ENCODE results near the gene LATS2.

LATS2 gene

GRCh38 chr13:21071015-21071414 is 9.6 kb upstream of the LATS2 start:
- peak; percentile 49 for ATAC-seq

GRCh38 chr13:21069561-21070004 is 8.2 kb upstream of the LATS2 start:
- peak; percentile 83 for ATAC-seq
- no peak for TF ChIP-seq ZFP30 (CRISPR knock-in tag; IDR thresholded peaks at IDR 0.05)
- TF ChIP-seq RARB (CRISPR knock-in tag; IDR thresholded peaks at IDR 0.05), result no peak
- peak; percentile 88 for TF ChIP-seq ISL1 (CRISPR knock-in tag; IDR thresholded peaks at IDR 0.05)
- peak; percentile 88; the same call in 1 of the 2 replicates for TF ChIP-seq TOX (CRISPR knock-in tag; IDR thresholded peaks at IDR 0.05; ENCODE audit: borderline replicate concordance)
- no peak for TF ChIP-seq BACH2 (CRISPR knock-in tag; IDR thresholded peaks at IDR 0.05; ENCODE audit: borderline replicate concordance)

More at GRCh38 chr13:21071015-21071414, 9.6 kb upstream of the LATS2 start:
- TF ChIP-seq ISL1 (CRISPR knock-in tag; IDR thresholded peaks at IDR 0.05) (peak; percentile 81), RARB (CRISPR knock-in tag; IDR thresholded peaks at IDR 0.05) (no peak)

DNA sequence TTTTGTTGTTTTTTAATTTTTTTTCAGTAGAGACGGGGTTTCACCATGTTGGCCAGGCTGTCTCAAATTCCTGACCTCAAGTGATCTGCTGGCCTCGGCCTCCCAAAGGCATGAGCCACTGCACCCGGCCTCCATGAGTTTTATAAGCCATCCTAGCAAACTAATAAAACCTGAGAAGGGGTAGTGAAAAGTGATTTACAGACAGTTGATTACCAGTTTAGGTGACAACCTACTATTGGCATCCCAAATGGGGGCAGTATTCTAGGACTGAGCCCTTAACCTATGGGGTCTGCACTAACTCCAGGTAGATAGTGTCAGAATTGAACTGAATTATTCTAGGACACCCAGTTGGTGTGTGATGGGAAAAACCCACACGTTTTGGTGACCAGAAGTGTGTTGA is 6.5 kb upstream of the LATS2 start:
- ATAC-seq, result no peak

GRCh38 chr13:21066946-21067345 is 5.6 kb upstream of the LATS2 start:
- TF ChIP-seq ISL1 (CRISPR knock-in tag; IDR thresholded peaks at IDR 0.05), result no peak
- TF ChIP-seq CREB5 (CRISPR knock-in tag; IDR thresholded peaks at IDR 0.05; ENCODE audit: low read depth), result no peak
- TF ChIP-seq TCF4 (CRISPR knock-in tag; IDR thresholded peaks at IDR 0.05; ENCODE audit: borderline replicate concordance), result no peak
- no peak for TF ChIP-seq RARB (CRISPR knock-in tag; IDR thresholded peaks at IDR 0.05)
- TF ChIP-seq, protein P1, sequence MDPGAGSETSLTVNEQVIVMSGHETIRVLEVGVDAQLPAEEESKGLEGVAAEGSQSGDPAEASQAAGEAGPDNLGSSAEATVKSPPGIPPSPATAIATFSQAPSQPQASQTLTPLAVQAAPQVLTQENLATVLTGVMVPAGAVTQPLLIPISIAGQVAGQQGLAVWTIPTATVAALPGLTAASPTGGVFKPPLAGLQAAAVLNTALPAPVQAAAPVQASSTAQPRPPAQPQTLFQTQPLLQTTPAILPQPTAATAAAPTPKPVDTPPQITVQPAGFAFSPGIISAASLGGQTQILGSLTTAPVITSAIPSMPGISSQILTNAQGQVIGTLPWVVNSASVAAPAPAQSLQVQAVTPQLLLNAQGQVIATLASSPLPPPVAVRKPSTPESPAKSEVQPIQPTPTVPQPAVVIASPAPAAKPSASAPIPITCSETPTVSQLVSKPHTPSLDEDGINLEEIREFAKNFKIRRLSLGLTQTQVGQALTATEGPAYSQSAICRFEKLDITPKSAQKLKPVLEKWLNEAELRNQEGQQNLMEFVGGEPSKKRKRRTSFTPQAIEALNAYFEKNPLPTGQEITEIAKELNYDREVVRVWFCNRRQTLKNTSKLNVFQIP (CRISPR knock-in tag; IDR thresholded peaks at IDR 0.05; ENCODE audit: borderline replicate concordance, low read depth), result no peak
- TF ChIP-seq, protein P2, sequence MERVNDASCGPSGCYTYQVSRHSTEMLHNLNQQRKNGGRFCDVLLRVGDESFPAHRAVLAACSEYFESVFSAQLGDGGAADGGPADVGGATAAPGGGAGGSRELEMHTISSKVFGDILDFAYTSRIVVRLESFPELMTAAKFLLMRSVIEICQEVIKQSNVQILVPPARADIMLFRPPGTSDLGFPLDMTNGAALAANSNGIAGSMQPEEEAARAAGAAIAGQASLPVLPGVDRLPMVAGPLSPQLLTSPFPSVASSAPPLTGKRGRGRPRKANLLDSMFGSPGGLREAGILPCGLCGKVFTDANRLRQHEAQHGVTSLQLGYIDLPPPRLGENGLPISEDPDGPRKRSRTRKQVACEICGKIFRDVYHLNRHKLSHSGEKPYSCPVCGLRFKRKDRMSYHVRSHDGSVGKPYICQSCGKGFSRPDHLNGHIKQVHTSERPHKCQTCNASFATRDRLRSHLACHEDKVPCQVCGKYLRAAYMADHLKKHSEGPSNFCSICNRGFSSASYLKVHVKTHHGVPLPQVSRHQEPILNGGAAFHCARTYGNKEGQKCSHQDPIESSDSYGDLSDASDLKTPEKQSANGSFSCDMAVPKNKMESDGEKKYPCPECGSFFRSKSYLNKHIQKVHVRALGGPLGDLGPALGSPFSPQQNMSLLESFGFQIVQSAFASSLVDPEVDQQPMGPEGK (CRISPR knock-in tag; IDR thresholded peaks at IDR 0.05; ENCODE audit: borderline replicate concordance), result no peak
- no peak for TF ChIP-seq BACH2 (CRISPR knock-in tag; IDR thresholded peaks at IDR 0.05; ENCODE audit: borderline replicate concordance)
- no peak for TF ChIP-seq ZNF565 (CRISPR knock-in tag; conservative IDR thresholded peaks at IDR 0.05; ENCODE audit: low read depth)
- TF ChIP-seq SNAI2 (CRISPR knock-in tag; IDR thresholded peaks at IDR 0.05), result no peak
- no peak for TF ChIP-seq ZNF70 (CRISPR knock-in tag; IDR thresholded peaks at IDR 0.05)
- no peak for TF ChIP-seq TSHZ2 (CRISPR knock-in tag; IDR thresholded peaks at IDR 0.05)
- no peak for TF ChIP-seq ZNF8 (CRISPR knock-in tag; IDR thresholded peaks at IDR 0.05)
- no peak for TF ChIP-seq TOX (CRISPR knock-in tag; IDR thresholded peaks at IDR 0.05; ENCODE audit: borderline replicate concordance)
- ATAC-seq, result no peak

More for the DNA sequence above, 6.5 kb upstream of the LATS2 start:
- no peak for TF ChIP-seq BACH2 (CRISPR knock-in tag; IDR thresholded peaks at IDR 0.05; ENCODE audit: borderline replicate concordance)
- TF ChIP-seq, protein P1 (CRISPR knock-in tag; IDR thresholded peaks at IDR 0.05; ENCODE audit: borderline replicate concordance, low read depth), result no peak
- TF ChIP-seq ZNF8 (CRISPR knock-in tag; IDR thresholded peaks at IDR 0.05), result no peak
- TF ChIP-seq ARNTL (CRISPR knock-in tag; IDR thresholded peaks at IDR 0.05; ENCODE audit: borderline replicate concordance, low read depth), result no peak
- TF ChIP-seq RARB (CRISPR knock-in tag; IDR thresholded peaks at IDR 0.05), result no peak

DNA sequence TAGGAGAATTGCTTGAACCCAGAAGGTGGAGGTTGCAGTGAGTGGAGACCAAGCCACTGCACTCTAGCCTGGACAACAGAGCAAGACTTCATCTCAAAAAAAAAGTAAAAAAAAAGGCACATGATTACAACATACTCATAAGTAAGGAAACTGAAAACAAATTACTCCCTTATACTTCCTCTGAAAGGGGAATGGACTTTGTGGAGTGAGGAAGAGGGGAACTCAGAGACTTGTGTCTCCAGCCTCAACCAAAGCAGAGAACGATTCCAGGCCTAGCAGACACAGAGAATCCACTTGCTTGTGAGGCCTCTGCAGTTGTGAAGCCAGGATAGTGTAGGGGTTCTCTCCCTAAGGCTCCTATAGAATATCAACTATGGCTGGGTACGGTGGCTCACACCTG is 4.3 kb upstream of the LATS2 start:
- no peak for ATAC-seq
- TF ChIP-seq CSDC2 (CRISPR knock-in tag; IDR thresholded peaks at IDR 0.05), result no peak
- TF ChIP-seq ZC3H10 (CRISPR knock-in tag; IDR thresholded peaks at IDR 0.05), result no peak
- no peak for TF ChIP-seq RARB (CRISPR knock-in tag; IDR thresholded peaks at IDR 0.05)
- TF ChIP-seq, protein P2 (CRISPR knock-in tag; IDR thresholded peaks at IDR 0.05; ENCODE audit: borderline replicate concordance), result no peak
- no peak for TF ChIP-seq OSR1 (CRISPR knock-in tag; IDR thresholded peaks at IDR 0.05)
- no peak for TF ChIP-seq ZFP3 (CRISPR knock-in tag; IDR thresholded peaks at IDR 0.05)
- TF ChIP-seq ZNF70 (CRISPR knock-in tag; IDR thresholded peaks at IDR 0.05), result no peak
- TF ChIP-seq CREB5 (CRISPR knock-in tag; IDR thresholded peaks at IDR 0.05; ENCODE audit: low read depth), result no peak

Measured in SK-N-SH treated with all-trans-retinoic acid at 6 μM for 48 hours (cell line).